ENCODE measurements around the gene INPP5A.
A peak's percentile ranks its signal among the peaks of the same experiment; 100 is the strongest.
"Not testable (repeated sequence)": the region's sequence is repeated elsewhere in the genome, so short reads cannot be mapped to it uniquely, and the experiment has no call there.

INPP5A gene

GRCh38 chr10:132584081-132584480 lies 46.5 kb downstream of the INPP5A start:
- DNase-seq = no peak

- DNase-seq = no peak
Measured at GRCh38 chr10:132585732-132586722, 48.4 kb downstream of the INPP5A start.

- DNase-seq = no peak
Measured at GRCh38 chr10:132586739-132587138, 49.2 kb downstream of the INPP5A start.

GRCh38 chr10:132587175-132587574 lies 49.6 kb downstream of the INPP5A start:
- no peak for DNase-seq

- peak; percentile 82 for DNase-seq
Measured at GRCh38 chr10:132588301-132589013, 50.9 kb downstream of the INPP5A start.

GRCh38 chr10:132589015-132589414 lies 51.4 kb downstream of the INPP5A start:
- no peak for DNase-seq

- DNase-seq = no peak
Measured at GRCh38 chr10:132589681-132590080, 52.1 kb downstream of the INPP5A start.

GRCh38 chr10:132590094-132590751 lies 52.6 kb downstream of the INPP5A start:
- no peak for DNase-seq

GRCh38 chr10:132590752-132591121 lies 53.1 kb downstream of the INPP5A start:
- no peak for DNase-seq

- no peak for DNase-seq
Measured at GRCh38 chr10:132591166-132591971, 53.8 kb downstream of the INPP5A start.

GRCh38 chr10:132592790-132593383 lies 55.3 kb downstream of the INPP5A start:
- no peak for DNase-seq

GRCh38 chr10:132593389-132593788 lies 55.8 kb downstream of the INPP5A start:
- peak; percentile 21 for DNase-seq

GRCh38 chr10:132593900-132594876 lies 56.6 kb downstream of the INPP5A start:
- no peak for DNase-seq

GRCh38 chr10:132595021-132595420 lies 57.4 kb downstream of the INPP5A start:
- DNase-seq = no peak

- no peak for DNase-seq
Measured at GRCh38 chr10:132595854-132596253, 58.3 kb downstream of the INPP5A start.

GRCh38 chr10:132596742-132597279 lies 59.2 kb downstream of the INPP5A start:
- DNase-seq = no peak

GRCh38 chr10:132597654-132598053 lies 60.1 kb downstream of the INPP5A start:
- no peak for DNase-seq

- not testable (repeated sequence) for DNase-seq
Measured at GRCh38 chr10:132599023-132599618, 61.5 kb downstream of the INPP5A start.

GRCh38 chr10:132599732-132600131 lies 62.1 kb downstream of the INPP5A start:
- DNase-seq = no peak

GRCh38 chr10:132600416-132600815 lies 62.8 kb downstream of the INPP5A start:
- no peak for DNase-seq
